ENCODE results near the gene PLEKHG7.

The PLEKHG7 gene

GRCh38 chr12:92814584-92814983 lies 111.8 kb downstream of the PLEKHG7 start:
- no peak for DNase-seq

DNA sequence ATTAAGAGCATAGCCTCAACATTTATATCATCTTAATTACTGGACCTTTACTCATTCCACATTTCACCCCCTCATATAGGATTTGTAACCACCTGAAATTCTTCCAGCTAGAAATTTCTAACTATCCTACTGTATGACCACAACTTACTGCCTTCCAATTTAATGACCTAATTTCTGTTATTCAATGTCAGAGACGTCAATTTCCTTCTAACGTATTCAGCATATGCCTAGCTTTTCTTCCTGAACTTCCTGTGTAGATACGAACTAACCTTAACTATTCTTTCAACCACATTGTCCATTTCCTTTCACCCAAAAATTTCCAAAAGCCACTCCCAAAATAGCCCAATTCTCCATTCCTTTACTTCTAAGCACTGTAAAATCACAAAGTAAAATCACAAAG lies 118.4 kb downstream of the PLEKHG7 start:
- no peak for DNase-seq
